Natural killer cell (primary cell): Measurements from ENCODE around the gene LRRC73. TPM values are rescaled to one million over a fixed set of nuclear protein-coding genes. Genes with fewer than 3 reads are reported as not detected.

Source experiments
- ATAC-seq, 3 donors: fragments of 150-1000 bp in 2 of 3; fragments of 200-7000 bp in 1 of 3; cut with Tn5 transposase; 1 replicate in 1 of 3; 2 replicates in 2 of 3; pipeline ENCODE4 v1.10.0; 2021; ENCODE audit warnings: mild to moderate bottlenecking in 2 of 3, moderate library complexity in 2 of 3
- DNase-seq, 2 donors: peaks; one replicate each; pipeline versions ENCODE4 v3.0.0 to v3.0.0-alpha.2; 2013 to 2021; ENCODE audit warnings: mixed read lengths in 1 of 2
- H3K27ac ChIP-seq: one replicate; pipeline ENCODE4 v1.5.1; 2013; ENCODE audit warnings: mild to moderate bottlenecking, low read length
- H3K27me3 ChIP-seq: one replicate; pipeline ENCODE4 v1.6.1; 2013; ENCODE audit warnings: low read length; ENCODE audit not compliant: control insufficient read depth, insufficient read depth
- H3K36me3 ChIP-seq: one replicate; pipeline ENCODE4 v1.6.1; 2013; ENCODE audit warnings: low read length; ENCODE audit not compliant: control insufficient read depth, insufficient read depth
- H3K4me1 ChIP-seq: one replicate; pipeline ENCODE4 v1.6.1; 2013; ENCODE audit warnings: low read length; ENCODE audit not compliant: control insufficient read depth, insufficient read depth
- H3K4me3 ChIP-seq: one replicate; pipeline ENCODE4 v1.5.1; 2013; ENCODE audit warnings: low read length
- H3K9me3 ChIP-seq: one replicate; pipeline ENCODE4 v1.6.1; 2013; ENCODE audit warnings: low read length; ENCODE audit not compliant: control insufficient read depth, insufficient read depth
- H3K27ac Mint-ChIP-seq, 2 donors: one replicate each; pipeline ENCODE4 v1.8.0; 2022; ENCODE audit warnings: mild to moderate bottlenecking in 2 of 2, mixed read lengths in 2 of 2, moderate library complexity in 1 of 2
- H3K27me3 Mint-ChIP-seq, 2 donors: one replicate each; pipeline ENCODE4 v1.8.0; 2022; ENCODE audit warnings: low read depth in 2 of 2, mixed read lengths in 2 of 2
- H3K36me3 Mint-ChIP-seq: one replicate; pipeline ENCODE4 v1.8.0; 2022; ENCODE audit warnings: mixed read lengths
- H3K4me1 Mint-ChIP-seq, 2 donors: one replicate each; pipeline ENCODE4 v1.8.0; 2022; ENCODE audit warnings: mixed read lengths in 2 of 2
- H3K4me3 Mint-ChIP-seq: one replicate; pipeline ENCODE4 v1.8.0; 2022; ENCODE audit warnings: mild to moderate bottlenecking, moderate library complexity, mixed read lengths
- H3K9me3 Mint-ChIP-seq, 2 donors: one replicate each; pipeline ENCODE4 v1.8.0; 2022; ENCODE audit warnings: mixed read lengths in 2 of 2
- CTCF ChIP-seq: fragments of 200-600 bp; IDR thresholded peaks from one replicate; pipeline ENCODE4 v1.8.0; 2022; ENCODE audit warnings: antibody characterized with exemption
- WGBS: methylation state at CpG from one replicate; pipeline ENCODE4 v1.1.7; 2013; ENCODE audit warnings: missing lambda C conversion rate; ENCODE audit not compliant: insufficient coverage; 5-methylcytosine and 5-hydroxymethylcytosine counted together
- intact Hi-C: fragments of 100-400 bp; cut with micrococcal nuclease; formaldehyde crosslinking; loops from one replicate; pipeline ENCODE4 v1.14.2; 2022
- total RNA-seq, 4 donors: library from RNA; stranded (reverse); fragments of 120-200 nt in 1 of 4; gene quantifications; one replicate each; pipeline versions ENCODE4 v1.2.3 to v1.2.4, GENCODE V29; 2013 to 2022

Gene LRRC73
- total RNA-seq, 3 donors from 2014 or later (not counting 1 experiment from before 2014, with no cell fraction given): 0.24 to 0.68 (median 0.45) TPM

GRCh38 chr6:43532201-43532600 is 22.1 kb upstream of the LRRC73 start:
- Histone ChIP-seq H3K9me3 (no peaks in the 10 kb centered on the region), H3K4me1 (no peaks in the 10 kb centered on the region), H3K27ac (no peak overlapping the region), H3K4me3 (no peak overlapping the region), H3K36me3 (peaks cover 40% of the 10 kb centered on the region), H3K27me3 (no peaks in the 10 kb centered on the region)
- ATAC-seq: no peak
- H3K27ac Mint-ChIP-seq: no peak overlapping the region
- H3K4me1 Mint-ChIP-seq: no peaks in the 10 kb centered on the region
- intact Hi-C loops: no loop called here
- no peaks in the 10 kb centered on the region for H3K9me3 Mint-ChIP-seq
- H3K27me3 Mint-ChIP-seq: no peaks in the 10 kb centered on the region
- H3K4me3 Mint-ChIP-seq: no peak overlapping the region
- no peak for TF ChIP-seq CTCF
- no peak for DNase-seq
- peaks cover 14% of the 10 kb centered on the region for H3K36me3 Mint-ChIP-seq
- 80% methylated on average over 1 of the region's 1 CpG for WGBS

- DNase-seq: no peak
- intact Hi-C loops: no loop called here
- H3K4me3 ChIP-seq: no peak overlapping the region
- H3K4me1 ChIP-seq: no peaks in the 10 kb centered on the region
- no peak overlapping the region for H3K4me3 Mint-ChIP-seq
- no peaks in the 10 kb centered on the region for H3K9me3 Mint-ChIP-seq
- H3K36me3 ChIP-seq: peaks cover 92% of the 10 kb centered on the region
- WGBS: 90% methylated on average over 10 of the region's 10 CpGs
- peaks cover 8% of the 10 kb centered on the region for H3K36me3 Mint-ChIP-seq
- H3K27me3 Mint-ChIP-seq: no peaks in the 10 kb centered on the region
- no peak overlapping the region for H3K27ac ChIP-seq
- H3K27ac Mint-ChIP-seq: no peak overlapping the region
- H3K4me1 Mint-ChIP-seq: no peaks in the 10 kb centered on the region
- no peaks in the 10 kb centered on the region for H3K9me3 ChIP-seq
- no peak for TF ChIP-seq CTCF
- no peaks in the 10 kb centered on the region for H3K27me3 ChIP-seq
- ATAC-seq: no peak
Measured at GRCh38 chr6:43524483-43524961, 14.4 kb upstream of the LRRC73 start.

DNA sequence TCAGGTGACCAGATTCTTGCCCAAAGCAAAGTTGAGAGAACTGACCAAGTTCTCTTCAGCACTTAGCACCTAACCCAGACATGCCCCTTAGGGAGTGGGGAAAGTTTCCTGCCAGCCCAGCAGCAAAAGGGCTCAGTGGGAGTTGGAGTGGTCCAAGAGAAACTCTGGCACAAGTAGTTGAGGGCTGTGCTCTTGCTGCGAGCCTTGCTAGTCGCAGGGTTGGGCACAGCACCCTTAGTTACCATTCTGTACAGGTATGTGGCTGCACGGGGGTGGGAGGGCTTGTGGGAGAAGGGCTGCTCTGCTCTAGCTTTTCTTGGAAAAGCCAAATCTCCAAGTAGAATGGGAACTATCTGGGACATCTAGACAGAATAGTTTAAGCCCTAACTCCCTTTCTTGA is 13.1 kb upstream of the LRRC73 start:
- Mint-ChIP-seq H3K4me1 (no peaks in the 10 kb centered on the region), H3K9me3 (no peaks in the 10 kb centered on the region), H3K27ac (no peak overlapping the region), H3K27me3 (no peaks in the 10 kb centered on the region), H3K4me3 (no peak overlapping the region), H3K36me3 (peaks cover 8% of the 10 kb centered on the region)
- Histone ChIP-seq H3K27me3 (no peaks in the 10 kb centered on the region), H3K9me3 (no peaks in the 10 kb centered on the region), H3K27ac (no peak overlapping the region), H3K4me1 (no peaks in the 10 kb centered on the region), H3K36me3 (peaks cover 89% of the 10 kb centered on the region), H3K4me3 (no peak overlapping the region)
- intact Hi-C loops: no loop called here
- 96% methylated on average over 3 of the region's 3 CpGs for WGBS
- ATAC-seq: no peak
- no peak for DNase-seq
- TF ChIP-seq CTCF: no peak

DNA sequence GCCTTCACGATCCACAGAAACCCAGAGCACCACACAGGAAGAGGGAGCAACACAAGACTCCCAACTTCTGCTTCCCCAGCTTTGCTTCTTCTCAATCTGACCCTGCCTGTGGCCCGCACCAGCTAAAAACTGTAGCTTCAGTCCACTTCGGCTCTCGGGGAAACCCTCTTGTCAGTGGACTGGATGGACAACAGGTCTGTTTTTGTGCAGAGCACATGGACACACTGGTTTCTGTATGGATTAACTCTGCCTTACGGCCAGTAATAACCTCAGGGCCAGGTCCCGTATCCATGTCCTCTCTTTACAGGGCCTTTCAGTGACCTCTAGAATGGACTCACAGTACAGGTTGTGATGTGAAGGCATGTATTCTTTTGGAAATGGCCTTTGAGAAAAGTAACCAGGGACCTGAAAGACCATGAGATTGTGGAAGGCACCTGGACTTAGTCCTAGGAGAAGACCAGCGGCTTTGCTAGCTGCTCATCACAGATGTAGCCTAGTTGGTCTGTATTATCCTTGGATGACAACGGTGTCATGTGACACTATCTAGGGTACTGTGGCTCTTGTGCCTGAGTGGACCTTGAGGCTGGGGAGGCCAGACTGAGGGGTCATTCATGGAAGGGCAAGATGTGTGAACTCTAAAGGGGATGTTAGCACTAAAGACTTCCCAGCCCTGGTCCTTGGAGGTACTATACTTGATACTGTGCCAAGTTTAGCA is 12.6 kb upstream of the LRRC73 start:
- Histone ChIP-seq H3K4me3 (no peak overlapping the region), H3K27me3 (no peaks in the 10 kb centered on the region), H3K4me1 (peaks cover 4% of the 10 kb centered on the region), H3K27ac (no peak overlapping the region), H3K36me3 (peaks cover 83% of the 10 kb centered on the region), H3K9me3 (no peaks in the 10 kb centered on the region)
- 93% methylated on average over 8 of the region's 8 CpGs for WGBS
- H3K4me3 Mint-ChIP-seq: no peak overlapping the region
- no peaks in the 10 kb centered on the region for H3K27me3 Mint-ChIP-seq
- intact Hi-C loops: no loop called here
- DNase-seq (no peak), ATAC-seq (no peak)
- H3K4me1 Mint-ChIP-seq: no peaks in the 10 kb centered on the region
- no peak overlapping the region for H3K27ac Mint-ChIP-seq
- H3K9me3 Mint-ChIP-seq: no peaks in the 10 kb centered on the region
- TF ChIP-seq CTCF: no peak
- peaks cover 8% of the 10 kb centered on the region for H3K36me3 Mint-ChIP-seq
